HCT116 (cell line): ENCODE results near the gene RDH14. TPM values are rescaled to one million over a fixed set of nuclear protein-coding genes. Genes with fewer than 3 reads are reported as not detected.

Experiments
- ATAC-seq: fragments of 200-7000 bp; cut with Tn5 transposase; 2 replicates; pipeline ENCODE4 v1.9.1; 2020; ENCODE audit warnings: mild to moderate bottlenecking, moderate library complexity
- BruUV-seq: library from RNA; stranded (reverse); fragments of 400-500 nt; replicated peaks from 2 replicates; lab custom pipeline; 2021; lab: Mats Ljungman, UMichigan
- CTCF ChIA-PET: fragments of 300-600 bp; sonication (Branson Sonifier 250); formaldehyde crosslinking; loops from one replicate; lab custom pipeline; 2021; ENCODE audit warnings: antibody characterized with exemption; lab: Charles Lee
- POLR2A ChIA-PET: fragments of 300-600, 350-600 bp; sonication (Branson Sonifier 250); formaldehyde crosslinking; loops from one replicate; lab custom pipeline; 2021; ENCODE audit warnings: antibody characterized with exemption; lab: Charles Lee
- RAD21 ChIA-PET, 2 experiments: fragments of 300-600 bp; sonication (Branson Sonifier 250); formaldehyde crosslinking; loops; one replicate each; lab custom pipeline; 2023; ENCODE audit warnings: low total read pairs in 2 of 2; ENCODE audit not compliant: uncharacterized antibody in 2 of 2, unreplicated experiment in 2 of 2, low non-redundant PET in 1 of 2; lab: Charles Lee
- DNase-seq: peaks from one replicate; pipeline ENCODE4 v3.0.0-alpha.2; 2010; ENCODE audit warnings: low read depth, low spot score
- H2AFZ ChIP-seq: fragments of 200-600 bp; shearing (Covaris generic), sonication (generic); 2 replicates; pipeline ENCODE4 v1.6.1; 2017; ENCODE audit warnings: low read depth, mixed run types, mixed read lengths, antibody characterized with exemption, low read length; ENCODE audit not compliant: poor library complexity, severe bottlenecking
- H3K27ac ChIP-seq: 2 replicates; pipeline ENCODE4 v1.5.1; 2012; ENCODE audit warnings: low read depth, low read length
- H3K27me3 ChIP-seq: fragments of 200-600 bp; sonication (generic); 2 replicates; pipeline ENCODE4 v1.6.1; 2016; ENCODE audit warnings: mixed run types, low read length, mixed read lengths; ENCODE audit not compliant: insufficient read depth
- H3K36me3 ChIP-seq, 2 experiments: fragments of 200-500 bp in 1 of 2; fragments of 200-600 bp in 1 of 2; sonication (Bioruptor generic) in 1 of 2; sonication (generic) in 1 of 2; 2 replicates each; pipeline versions ENCODE4 v1.5.1 to v1.6.1; 2014 to 2016; ENCODE audit warnings: low read length in 2 of 2, inconsistent platforms in 1 of 2, mixed read lengths in 1 of 2, mixed run types in 1 of 2; ENCODE audit not compliant: insufficient read depth in 2 of 2, control insufficient read depth in 1 of 2
- H3K4me1 ChIP-seq, 2 experiments: fragments of 200-600 bp in 1 of 2; sonication (generic) in 1 of 2; 2 replicates each; pipeline versions ENCODE4 v1.5.1 to v1.6.1; 2012 to 2017; ENCODE audit warnings: low read length in 2 of 2, inconsistent platforms in 1 of 2, mild to moderate bottlenecking in 1 of 2, mixed read lengths in 1 of 2, mixed run types in 1 of 2, moderate library complexity in 1 of 2; ENCODE audit not compliant: insufficient read depth in 2 of 2, control insufficient read depth in 1 of 2
- H3K4me2 ChIP-seq: fragments of 200-600 bp; sonication (generic); 2 replicates; pipeline ENCODE4 v1.6.1; 2017; ENCODE audit warnings: mixed run types, low read length, mixed read lengths
- H3K4me3 ChIP-seq, 2 experiments: fragments of 200-600 bp in 1 of 2; sonication (generic) in 1 of 2; replicated peaks in 1 of 2; 2 replicates each; pipeline ENCODE4 v1.5.1; 2011 to 2016; ENCODE audit warnings: low read length in 2 of 2, control low read depth in 1 of 2, low read depth in 1 of 2, mild to moderate bottlenecking in 1 of 2, mixed read lengths in 1 of 2, mixed run types in 1 of 2
- H3K79me2 ChIP-seq: fragments of 200-600 bp; sonication (generic); 2 replicates; pipeline ENCODE4 v1.6.1; 2017; ENCODE audit warnings: mild to moderate bottlenecking, mixed run types, low read length, moderate library complexity, mixed read lengths; ENCODE audit not compliant: insufficient read depth
- H3K9ac ChIP-seq: fragments of 200-600 bp; sonication (generic); 2 replicates; pipeline ENCODE4 v1.6.1; 2016; ENCODE audit warnings: low read length, mixed read lengths
- H3K9me2 ChIP-seq: fragments of 200-600 bp; sonication (generic), shearing (Covaris generic); 2 replicates; pipeline ENCODE4 v1.6.1; 2017; ENCODE audit warnings: mixed run types, mild to moderate bottlenecking, moderate library complexity; ENCODE audit not compliant: insufficient read depth
- H3K9me3 ChIP-seq, 2 experiments: fragments of 200-500 bp in 1 of 2; fragments of 200-600 bp in 1 of 2; sonication (Bioruptor generic) in 1 of 2; sonication (generic) in 1 of 2; 2 replicates each; pipeline ENCODE4 v1.6.1; 2014 to 2017; ENCODE audit warnings: low read length in 2 of 2, mixed read lengths in 2 of 2, inconsistent platforms in 1 of 2, low read depth in 1 of 2, mild to moderate bottlenecking in 1 of 2, mixed run types in 1 of 2, moderate library complexity in 1 of 2; ENCODE audit not compliant: control insufficient read depth in 1 of 2, insufficient read depth in 1 of 2
- H4K20me1 ChIP-seq: fragments of 200-600 bp; sonication (generic), shearing (Covaris generic); 2 replicates; pipeline ENCODE4 v1.6.1; 2017; ENCODE audit warnings: mixed run types, mild to moderate bottlenecking, moderate library complexity; ENCODE audit not compliant: insufficient read depth
- EGR1 ChIP-seq: IDR thresholded peaks from 2 replicates; pipeline ENCODE4 v1.6.1; 2012; ENCODE audit warnings: low read depth
- EZH2 ChIP-seq: fragments of 200-600 bp; sonication (generic); IDR thresholded peaks from 2 replicates; pipeline ENCODE4 v1.6.1; 2017; ENCODE audit warnings: antibody characterized with exemption, mixed run types
- EZH2phosphoT487 ChIP-seq: fragments of 200-600 bp; IDR thresholded peaks from 2 replicates; pipeline ENCODE4 v1.6.1; 2018; ENCODE audit warnings: antibody characterized with exemption, borderline replicate concordance
- FOSL1 ChIP-seq: IDR thresholded peaks from 2 replicates; pipeline ENCODE4 v1.6.1; 2012; ENCODE audit warnings: low read depth
- JUND ChIP-seq: IDR thresholded peaks from 2 replicates; pipeline ENCODE4 v1.6.1; 2012
- POLR2AphosphoS5 ChIP-seq: IDR thresholded peaks from 2 replicates; pipeline ENCODE4 v1.6.1; 2011; ENCODE audit warnings: mild to moderate bottlenecking, low read depth, low read length, moderate library complexity
- ZNF274 ChIP-seq: fragments of 200-500 bp; sonication (Bioruptor generic); IDR thresholded peaks from 2 replicates; pipeline ENCODE4 v1.6.1; 2014; ENCODE audit warnings: mild to moderate bottlenecking, low read depth, low read length, inconsistent platforms
- intact Hi-C: fragments of 100-400 bp; cut with micrococcal nuclease; formaldehyde crosslinking; loops from 2 replicates; pipeline ENCODE4 v1.10.0; 2022
- total RNA-seq: library from RNA; stranded (reverse); gene quantifications from one replicate; pipeline ENCODE4 v1.2.1, GENCODE V29; 2021; ENCODE audit not compliant: unreplicated experiment
- TF ChIP-seq, protein P1 (sequence below), 3 experiments: fragments of 200-600 bp in 1 of 3; sonication (generic) in 1 of 3; IDR thresholded peaks in 2 of 3; conservative IDR thresholded peaks in 1 of 3; 2 replicates each; pipeline ENCODE4 v1.5.1; 2012 to 2017; ENCODE audit warnings: low read depth in 2 of 3, low read length in 2 of 3, antibody characterized with exemption in 1 of 3, borderline replicate concordance in 1 of 3, control low read depth in 1 of 3, mild to moderate bottlenecking in 1 of 3, mixed read lengths in 1 of 3, mixed run types in 1 of 3, moderate library complexity in 1 of 3; ENCODE audit not compliant: insufficient read depth in 1 of 3
- TF ChIP-seq, protein P2 (sequence below): IDR thresholded peaks from 2 replicates; pipeline ENCODE4 v1.6.1; 2012

RDH14 gene
- total RNA-seq, 1 experiment from 2014 or later: 15.5 TPM

DNA sequence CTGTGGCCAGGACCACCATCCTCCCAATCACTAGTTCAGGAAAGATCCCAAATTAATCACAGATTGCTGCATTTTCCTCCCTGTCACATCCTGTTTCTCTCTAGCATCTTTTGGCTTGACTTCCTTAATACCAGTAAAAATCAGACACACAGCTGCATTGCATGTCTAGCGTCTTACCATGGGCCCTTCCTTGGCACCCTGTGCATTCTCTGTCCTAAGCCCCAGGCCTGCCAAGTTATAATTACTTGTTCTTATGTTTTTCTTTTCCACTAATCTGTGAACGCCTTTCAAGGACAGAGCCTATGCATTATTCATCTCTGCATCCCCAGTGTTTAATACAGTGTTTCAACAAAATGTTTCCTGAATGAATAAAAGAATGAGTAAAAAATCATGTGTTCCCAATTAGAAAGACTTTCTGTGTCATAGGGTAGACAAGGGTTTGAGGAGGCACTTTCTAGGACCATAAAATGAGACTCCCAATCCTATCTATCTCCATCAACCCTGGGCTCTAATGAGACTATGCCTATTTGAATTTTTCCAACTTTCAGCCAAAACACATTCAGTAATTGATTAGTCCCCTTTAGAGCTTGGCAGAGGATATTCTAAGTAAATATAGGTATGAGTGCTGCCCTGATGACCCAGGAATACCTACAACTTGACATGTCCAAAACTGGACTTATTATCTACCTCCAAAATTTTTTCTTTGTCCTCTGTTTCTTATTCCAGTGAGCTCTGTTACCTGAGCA is 39.2 kb upstream of the RDH14 start:
- intact Hi-C loops: no loop called here
- CTCF ChIA-PET: no interaction called here
- H3K9me2 ChIP-seq: no peaks in the 10 kb centered on the region

More for the DNA sequence above, 39.2 kb upstream of the RDH14 start:
- ChIA-PET POLR2A (no interaction called here), RAD21 (no interaction called here)
- H4K20me1 ChIP-seq: no peaks in the 10 kb centered on the region
- TF ChIP-seq EZH2 (no peak), EZH2phosphoT487 (no peak), POLR2AphosphoS5 (no peak), JUND (no peak), ZNF274 (no peak), FOSL1 (no peak), EGR1 (no peak)
- TF ChIP-seq, protein P1, sequence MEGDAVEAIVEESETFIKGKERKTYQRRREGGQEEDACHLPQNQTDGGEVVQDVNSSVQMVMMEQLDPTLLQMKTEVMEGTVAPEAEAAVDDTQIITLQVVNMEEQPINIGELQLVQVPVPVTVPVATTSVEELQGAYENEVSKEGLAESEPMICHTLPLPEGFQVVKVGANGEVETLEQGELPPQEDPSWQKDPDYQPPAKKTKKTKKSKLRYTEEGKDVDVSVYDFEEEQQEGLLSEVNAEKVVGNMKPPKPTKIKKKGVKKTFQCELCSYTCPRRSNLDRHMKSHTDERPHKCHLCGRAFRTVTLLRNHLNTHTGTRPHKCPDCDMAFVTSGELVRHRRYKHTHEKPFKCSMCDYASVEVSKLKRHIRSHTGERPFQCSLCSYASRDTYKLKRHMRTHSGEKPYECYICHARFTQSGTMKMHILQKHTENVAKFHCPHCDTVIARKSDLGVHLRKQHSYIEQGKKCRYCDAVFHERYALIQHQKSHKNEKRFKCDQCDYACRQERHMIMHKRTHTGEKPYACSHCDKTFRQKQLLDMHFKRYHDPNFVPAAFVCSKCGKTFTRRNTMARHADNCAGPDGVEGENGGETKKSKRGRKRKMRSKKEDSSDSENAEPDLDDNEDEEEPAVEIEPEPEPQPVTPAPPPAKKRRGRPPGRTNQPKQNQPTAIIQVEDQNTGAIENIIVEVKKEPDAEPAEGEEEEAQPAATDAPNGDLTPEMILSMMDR (IDR thresholded peaks at IDR 0.05 in 2 of 3, conservative IDR thresholded peaks at IDR 0.05 in 1 of 3; ENCODE audit: borderline replicate concordance in 1 of 3, insufficient read depth in 1 of 3, low read depth in 2 of 3, low read length in 2 of 3): no peak
- TF ChIP-seq, protein P2, sequence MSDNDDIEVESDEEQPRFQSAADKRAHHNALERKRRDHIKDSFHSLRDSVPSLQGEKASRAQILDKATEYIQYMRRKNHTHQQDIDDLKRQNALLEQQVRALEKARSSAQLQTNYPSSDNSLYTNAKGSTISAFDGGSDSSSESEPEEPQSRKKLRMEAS: no peak
- DNase-seq (no peak), ATAC-seq (no peak)
- BruUV-seq: no TSS peak
- H3K4me3 ChIP-seq: no peak overlapping the region
- H3K36me3 ChIP-seq: no peaks in the 10 kb centered on the region
- no peaks in the 10 kb centered on the region for H3K9me3 ChIP-seq
- H3K79me2 ChIP-seq: no peaks in the 10 kb centered on the region
- no peak overlapping the region for H2AFZ ChIP-seq
- H3K9ac ChIP-seq: no peak overlapping the region
- H3K27me3 ChIP-seq: peaks cover 6% of the 10 kb centered on the region; the same call in 1 of the 2 replicates
- H3K27ac ChIP-seq: no peak overlapping the region
- no peak overlapping the region for H3K4me2 ChIP-seq
- no peaks in the 10 kb centered on the region for H3K4me1 ChIP-seq
